Coronary artery (tissue), 2 donors: Measurements from ENCODE around the gene RFTN1.

Experiments
- DNase-seq: peaks from one replicate; pipeline ENCODE4 v3.0.0-alpha.2; 2017; ENCODE audit warnings: low spot score
- H3K27ac ChIP-seq, 2 donors: fragments of 200-600 bp; sonication (generic); one replicate each; pipeline ENCODE4 v1.5.1; 2016 to 2019
- H3K4me3 ChIP-seq: fragments of 200-600 bp; sonication (generic); 2 replicates; pipeline ENCODE4 v1.5.1; 2016; ENCODE audit warnings: mild to moderate bottlenecking, moderate library complexity
- CTCF ChIP-seq: fragments of 200-600 bp; sonication (generic); IDR thresholded peaks from one replicate; pipeline ENCODE4 v1.5.1; 2019; ENCODE audit warnings: antibody characterized with exemption

Gene RFTN1

GRCh38 chr3:16336825-16337224 lies 176.7 kb downstream of the RFTN1 start:
- no peak overlapping the region for H3K27ac ChIP-seq
- DNase-seq = no peak
- TF ChIP-seq CTCF = no peak

GRCh38 chr3:16335772-16336645 lies 177.5 kb downstream of the RFTN1 start:
- Histone ChIP-seq H3K27ac (no peak overlapping the region), H3K4me3 (no peak overlapping the region)
- no peak for DNase-seq
- no peak for TF ChIP-seq CTCF

More at GRCh38 chr3:16336825-16337224, 176.7 kb downstream of the RFTN1 start:
- H3K4me3 ChIP-seq = no peak overlapping the region

- Histone ChIP-seq H3K4me3 (no peak overlapping the region), H3K27ac (no peak overlapping the region)
- TF ChIP-seq CTCF = no peak
- DNase-seq = no peak
These were observed 178.2 kb downstream of the RFTN1 start for GRCh38 chr3:16335333-16335732.

GRCh38 chr3:16334909-16335308 lies 178.6 kb downstream of the RFTN1 start:
- no peak for TF ChIP-seq CTCF
- no peak for DNase-seq
- Histone ChIP-seq H3K4me3 (no peak overlapping the region), H3K27ac (no peak overlapping the region)

DNA sequence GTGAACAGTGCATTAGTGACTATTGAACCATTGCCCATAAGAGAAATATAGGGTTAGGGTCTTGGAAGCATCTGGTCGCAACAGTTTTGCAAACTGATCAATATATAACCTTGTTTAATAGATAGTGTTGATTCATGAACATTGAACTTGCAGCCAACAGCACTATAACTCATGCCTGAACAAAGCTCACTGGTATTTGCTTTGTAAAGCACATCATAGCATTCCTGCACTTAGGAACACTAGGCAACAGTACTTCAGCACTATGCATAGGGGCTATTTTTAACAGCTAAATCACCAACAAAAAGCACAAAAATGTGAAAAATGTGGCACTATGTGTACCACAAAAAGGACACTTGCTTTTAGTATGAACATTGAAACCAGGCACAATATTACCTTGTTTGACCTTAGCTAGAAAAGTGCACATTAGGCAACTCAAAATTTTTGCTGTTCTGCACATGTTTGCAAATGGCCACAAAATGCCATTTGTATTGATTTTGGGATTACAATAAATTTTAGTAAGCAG lies 180.5 kb downstream of the RFTN1 start:
- H3K4me3 ChIP-seq = no peak overlapping the region
- H3K27ac ChIP-seq = no peak overlapping the region
- DNase-seq = no peak
- no peak for TF ChIP-seq CTCF

- Histone ChIP-seq H3K27ac (no peak overlapping the region), H3K4me3 (no peak overlapping the region)
- no peak for DNase-seq
- no peak for TF ChIP-seq CTCF
These were observed 182.1 kb downstream of the RFTN1 start for GRCh38 chr3:16331319-16331883.

- TF ChIP-seq CTCF = no peak
- H3K27ac ChIP-seq = no peak overlapping the region
- H3K4me3 ChIP-seq = no peak overlapping the region
- no peak for DNase-seq
These were observed 183.1 kb downstream of the RFTN1 start for GRCh38 chr3:16330351-16330750.
